Activated effector memory CD4-positive, alpha-beta T cell treated with Interleukin-2 at 50 U/mL for 16 hours (primary cell): Measurements from ENCODE around the gene C16orf92.

Source experiments
- DNase-seq: peaks from one replicate; pipeline ENCODE4 v3.0.0-alpha.2; 2020

Gene C16orf92

GRCh38 chr16:30063278-30063892 lies 40.4 kb downstream of the C16orf92 start:
- no peak for DNase-seq

DNA sequence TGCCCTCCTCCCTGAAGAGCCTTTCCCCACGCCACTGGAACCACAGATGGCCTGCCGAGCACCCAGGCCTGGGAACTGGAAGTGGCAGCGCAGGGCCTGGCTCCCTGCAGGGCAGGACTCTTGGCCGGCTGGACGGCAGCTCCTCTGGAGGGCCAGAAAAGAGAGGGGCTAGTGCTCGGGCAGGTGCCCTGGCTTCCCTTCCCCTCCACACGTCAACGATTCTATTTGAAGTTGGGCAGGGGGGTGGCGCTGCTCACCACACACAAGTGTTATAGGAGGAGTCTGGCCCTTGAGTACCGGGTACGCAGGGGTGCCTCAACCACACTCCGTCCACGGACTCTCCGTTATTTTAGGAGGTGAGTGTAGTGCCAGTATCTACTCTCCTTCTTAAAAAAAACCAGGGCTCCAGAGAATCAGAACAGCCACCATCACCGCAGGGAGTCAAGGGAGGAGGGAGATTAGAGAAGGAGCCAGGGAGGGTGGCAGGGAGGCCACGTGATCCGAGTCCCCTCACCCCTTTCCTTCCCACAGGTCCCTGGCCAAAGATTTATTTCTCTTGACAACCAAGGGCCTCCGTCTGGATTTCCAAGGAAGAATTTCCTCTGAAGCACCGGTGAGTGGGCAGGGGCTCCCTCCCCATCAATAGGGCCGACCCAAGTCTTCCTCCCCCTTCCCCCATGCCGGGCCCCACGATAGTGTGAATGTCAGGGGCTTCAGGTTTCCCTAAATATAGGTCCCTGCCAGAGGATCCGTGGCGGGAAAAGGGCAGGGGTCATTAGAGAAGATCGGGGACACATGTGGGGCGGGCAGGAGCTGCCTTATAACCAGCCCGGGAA lies 41.1 kb downstream of the C16orf92 start:
- DNase-seq, result peak; percentile 59

- DNase-seq, result no peak
Measured at GRCh38 chr16:30064729-30065101, 41.7 kb downstream of the C16orf92 start.

GRCh38 chr16:30065102-30065942 lies 42.3 kb downstream of the C16orf92 start, which contains the start of gene ALDOA:
Gene ALDOA, plus strand, starts transcription at chr16:30065760. Its CDS starts 1,138 bp downstream, at chr16:30066898.
- DNase-seq, result peak; percentile 92

DNA sequence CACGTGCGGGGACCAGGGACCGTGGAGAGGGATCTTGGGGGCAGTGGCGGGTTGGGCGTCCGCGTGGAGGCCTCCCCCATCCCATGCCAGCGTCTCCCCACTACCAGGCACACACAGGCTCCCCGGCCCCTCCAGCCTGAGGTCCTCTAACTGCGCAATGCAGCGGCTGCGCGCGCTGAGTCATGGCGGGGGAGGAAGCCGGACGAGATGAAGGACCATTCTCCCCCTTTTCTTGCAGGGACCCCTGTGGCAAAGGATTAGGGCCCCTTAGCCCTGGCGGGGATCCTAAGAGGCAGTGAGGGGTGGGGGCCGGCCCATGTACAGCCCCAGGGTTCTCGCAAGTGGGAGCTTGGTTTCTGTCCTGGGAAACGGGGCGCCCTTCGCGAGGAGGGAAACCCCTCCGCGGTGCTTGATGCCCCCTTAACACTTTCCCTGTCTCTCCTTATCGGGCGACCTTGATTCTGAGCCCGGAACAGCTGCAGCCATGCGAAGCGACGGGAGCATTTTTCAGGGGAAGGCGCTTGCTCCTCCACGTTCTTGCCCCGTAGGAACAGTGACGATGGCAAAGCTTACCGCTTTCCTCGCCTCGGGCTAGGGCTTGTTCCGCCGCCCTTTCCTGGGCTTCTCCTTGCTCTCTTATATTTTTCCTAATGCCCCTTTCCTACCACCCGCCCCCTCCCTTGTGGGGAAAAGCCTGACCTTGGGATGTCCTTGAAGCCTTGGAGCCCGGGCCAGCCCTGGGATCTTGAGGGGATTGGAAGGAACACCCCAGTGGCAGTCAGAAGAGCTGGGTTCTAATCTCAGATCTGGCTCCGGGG lies 43.2 kb downstream of the C16orf92 start:
- no peak for DNase-seq

GRCh38 chr16:30066761-30067583 lies 44.0 kb downstream of the C16orf92 start:
- no peak for DNase-seq

GRCh38 chr16:30067584-30067916 lies 44.6 kb downstream of the C16orf92 start:
- DNase-seq, result no peak

GRCh38 chr16:30068333-30068732 lies 45.3 kb downstream of the C16orf92 start:
- no peak for DNase-seq

DNA sequence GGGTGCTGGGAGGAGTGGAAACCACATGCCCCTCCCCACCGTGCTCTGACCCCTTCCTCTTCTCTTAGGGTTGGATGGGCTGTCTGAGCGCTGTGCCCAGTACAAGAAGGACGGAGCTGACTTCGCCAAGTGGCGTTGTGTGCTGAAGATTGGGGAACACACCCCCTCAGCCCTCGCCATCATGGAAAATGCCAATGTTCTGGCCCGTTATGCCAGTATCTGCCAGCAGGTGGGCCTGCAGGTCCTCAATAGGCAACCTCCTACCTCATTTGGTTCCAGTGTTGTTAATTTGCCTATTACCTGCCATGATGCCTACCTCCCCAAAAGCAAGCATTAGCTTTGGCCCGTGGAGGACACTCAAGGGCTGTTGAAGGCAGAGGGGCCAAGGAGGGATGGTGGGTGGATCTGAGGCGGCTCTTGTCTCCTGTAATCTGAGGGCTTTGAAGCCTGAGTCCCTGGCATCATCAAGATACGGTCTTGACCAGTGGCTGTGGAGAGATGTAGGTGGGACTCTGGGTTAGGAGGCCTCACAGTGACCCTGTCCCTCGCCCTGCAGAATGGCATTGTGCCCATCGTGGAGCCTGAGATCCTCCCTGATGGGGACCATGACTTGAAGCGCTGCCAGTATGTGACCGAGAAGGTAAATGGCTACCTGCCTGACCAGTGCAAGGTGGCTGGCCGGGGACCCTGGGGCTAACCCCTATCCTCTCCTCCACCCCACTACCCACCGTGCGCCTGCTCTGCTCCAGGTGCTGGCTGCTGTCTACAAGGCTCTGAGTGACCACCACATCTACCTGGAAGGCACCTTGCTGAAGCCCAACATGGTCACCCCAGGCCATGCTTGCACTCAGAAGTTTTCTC lies 46.0 kb downstream of the C16orf92 start:
- peak; percentile 30 for DNase-seq

DNA sequence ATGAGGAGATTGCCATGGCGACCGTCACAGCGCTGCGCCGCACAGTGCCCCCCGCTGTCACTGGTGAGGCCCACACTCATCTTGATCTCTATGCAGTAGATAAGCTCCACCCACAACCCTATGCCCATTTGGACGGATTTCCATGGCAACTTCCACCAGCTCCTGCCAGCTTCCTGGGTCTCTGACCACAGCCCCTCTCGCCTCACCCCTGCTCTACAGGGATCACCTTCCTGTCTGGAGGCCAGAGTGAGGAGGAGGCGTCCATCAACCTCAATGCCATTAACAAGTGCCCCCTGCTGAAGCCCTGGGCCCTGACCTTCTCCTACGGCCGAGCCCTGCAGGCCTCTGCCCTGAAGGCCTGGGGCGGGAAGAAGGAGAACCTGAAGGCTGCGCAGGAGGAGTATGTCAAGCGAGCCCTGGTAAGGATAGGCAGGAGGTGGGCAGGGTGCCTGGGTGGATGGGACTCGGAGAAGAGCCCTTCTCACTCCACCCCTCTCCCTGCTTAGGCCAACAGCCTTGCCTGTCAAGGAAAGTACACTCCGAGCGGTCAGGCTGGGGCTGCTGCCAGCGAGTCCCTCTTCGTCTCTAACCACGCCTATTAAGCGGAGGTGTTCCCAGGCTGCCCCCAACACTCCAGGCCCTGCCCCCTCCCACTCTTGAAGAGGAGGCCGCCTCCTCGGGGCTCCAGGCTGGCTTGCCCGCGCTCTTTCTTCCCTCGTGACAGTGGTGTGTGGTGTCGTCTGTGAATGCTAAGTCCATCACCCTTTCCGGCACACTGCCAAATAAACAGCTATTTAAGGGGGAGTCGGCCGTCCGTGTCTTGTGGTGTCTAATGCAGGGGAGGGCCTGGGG lies 46.8 kb downstream of the C16orf92 start:
- no peak for DNase-seq

- no peak for DNase-seq
Measured at GRCh38 chr16:30070490-30070889, 47.5 kb downstream of the C16orf92 start.
